ENCODE results near the gene ROBO4. TPM values are rescaled to one million over a fixed set of nuclear protein-coding genes. Genes with fewer than 3 reads are reported as not detected.

Gene ROBO4
- total and polyA plus RNA-seq, 9 of the 15 experiments (the other 6 are each of a cell fraction or from before 2014, with no cell fraction given), result not detected

GRCh38 chr11:124839972-124840621 is 57.6 kb downstream of the ROBO4 start:
- H3K27ac ChIP-seq (ENCODE audit: extremely low read depth, low read depth, low read length), result no peak overlapping the region
- in situ Hi-C loops (cut with MboI), result loop anchor here (5.0 to 25.0 kb wide), 2 partner anchors 168 to 428 kb away; partner anchors contain the start of genes OR8B4, SIAE and SPA17
- TF ChIP-seq XRCC4 (IDR thresholded peaks at IDR 0.05; ENCODE audit: extremely low read depth, insufficient read depth, insufficient read length) (no peak), CTBP1 (IDR thresholded peaks at IDR 0.05; ENCODE audit: borderline replicate concordance) (no peak), ZBTB11 (CRISPR knock-in tag; IDR thresholded peaks at IDR 0.05) (no peak), FOXJ2 (tag; IDR thresholded peaks at IDR 0.05) (no peak), STAT5A (IDR thresholded peaks at IDR 0.05; ENCODE audit: borderline replicate concordance, low read length) (no peak), FOXM1 (IDR thresholded peaks at IDR 0.05; ENCODE audit: low read depth) (no peak), FOXM1 (CRISPR knock-in tag; IDR thresholded peaks at IDR 0.05; ENCODE audit: low read depth) (no peak), DACH1 (IDR thresholded peaks at IDR 0.05; ENCODE audit: partially characterized antibody) (no peak), ZNF589 (CRISPR knock-in tag; IDR thresholded peaks at IDR 0.05; ENCODE audit: low read depth) (no peak), LARP7 (IDR thresholded peaks at IDR 0.05) (no peak), TAF7 (tag; IDR thresholded peaks at IDR 0.05) (no peak), PREB (CRISPR knock-in tag; IDR thresholded peaks at IDR 0.05) (no peak), MBD2 (IDR thresholded peaks at IDR 0.05; ENCODE audit: borderline replicate concordance, low read depth) (no peak), NFE2L1 (tag; IDR thresholded peaks at IDR 0.05; ENCODE audit: borderline replicate concordance, low read depth) (no peak)
- no peak overlapping the region for H3K9ac ChIP-seq (ENCODE audit: insufficient read depth in 1 of 2, low read depth in 2 of 2, low read length in 2 of 2)
- H3K9me1 ChIP-seq (ENCODE audit: control insufficient read depth, insufficient read depth, low read length), result no peaks in the 10 kb centered on the region
- ChIA-PET CTCF (ENCODE audit: low intra/inter-chr PET ratio) (no interaction called here), POLR2A (interaction anchor here (0.6 kb wide), 1 partner anchor 1118 kb away, joined by 3 read pairs; no protein-coding TSS in a partner anchor)
- peaks cover 3 to 16% of the 10 kb centered on the region in 2 experiments; a peak in 3 of 5 replicates for H3K4me1 ChIP-seq (replicated peaks in 1 of 2; ENCODE audit: control insufficient read depth in 2 of 2, insufficient read depth in 2 of 2, low read length in 2 of 2)
- WGBS (ENCODE audit: insufficient coverage, low coverage, missing lambda C conversion rate), result under 1% methylated on average over 20 of the region's 20 CpGs
- H3K4me2 ChIP-seq (ENCODE audit: insufficient read depth, low read length), result no peak overlapping the region
- 0 out of 2 replicates have a peak, but pooled peaks cover 6% of the 10 kb centered on the region for H4K20me1 ChIP-seq (replicated peaks; ENCODE audit: control insufficient read depth, insufficient read depth, low read length)
- BruUV-seq (replicated peaks), result no TSS peak
- FAIRE-seq (no peak), DNase-seq (ENCODE audit: extremely low read depth in 1 of 4, low spot score in 3 of 4) (no peak), ATAC-seq (no peak)
- no peaks in the 10 kb centered on the region for H3K9me3 ChIP-seq (replicated peaks; ENCODE audit: control insufficient read depth, insufficient read depth, low read depth, low read length)
- no peaks in the 10 kb centered on the region for H3K79me2 ChIP-seq (ENCODE audit: control insufficient read depth, insufficient read depth, low read length)
- no peak overlapping the region for H3K4me3 ChIP-seq
- no peak overlapping the region for H2AFZ ChIP-seq (ENCODE audit: low read depth, low read length)
- H3K27me3 ChIP-seq (ENCODE audit: control insufficient read depth in 2 of 2, insufficient read depth in 2 of 2, low read length in 2 of 2), result peaks cover 64 to 66% of the 10 kb centered on the region in 2 experiments
- intact Hi-C loops (cut with micrococcal nuclease), result no loop called here
- H3K36me3 ChIP-seq (ENCODE audit: control insufficient read depth, insufficient read depth, low read length), result no peaks in the 10 kb centered on the region

All from K562 (cell line).